ENCODE data around the gene PLEKHM3. TPM values are rescaled to one million over a fixed set of nuclear protein-coding genes. Genes with fewer than 3 reads are reported as not detected.

The PLEKHM3 gene
- total and polyA plus RNA-seq, 2 experiments from 2014 or later = 3.9 to 8.8 TPM

DNA sequence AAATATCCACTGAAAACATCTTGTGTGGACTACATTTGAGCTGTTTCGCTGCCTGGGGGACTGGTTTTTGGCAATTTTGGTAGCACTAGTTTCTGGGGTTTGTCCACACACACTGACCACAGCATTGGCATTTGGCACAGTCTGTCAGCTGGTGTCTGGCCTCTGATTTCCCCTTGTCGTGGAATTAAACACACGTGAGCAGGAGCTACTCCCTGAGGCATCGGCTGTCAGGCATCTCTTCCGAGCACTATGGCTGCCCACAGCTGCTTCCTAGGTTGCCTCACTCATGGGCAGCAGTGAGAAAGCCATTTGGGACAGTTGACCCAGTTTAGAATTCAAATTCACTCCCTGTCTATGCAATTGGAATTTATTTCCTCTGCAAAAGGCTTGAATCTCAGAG, 208.8 kb downstream of the PLEKHM3 start:
- no peak for ATAC-seq
- Mint-ChIP-seq H3K4me3 (no peak overlapping the region), H3K4me1 (peaks cover 30% of the 10 kb centered on the region), H3K27ac (no peak overlapping the region), H3K9me3 (no peaks in the 10 kb centered on the region; the same call in 2 of the 3 replicates), H3K27me3 (ENCODE audit: insufficient read depth, low read depth, poor library complexity) (peaks cover 8% of the 10 kb centered on the region), H3K36me3 (ENCODE audit: low read depth) (no peaks in the 10 kb centered on the region)
- TF ChIP-seq JUNB (IDR thresholded peaks at IDR 0.05; ENCODE audit: unreplicated experiment) (no peak), EZH2 (IDR thresholded peaks at IDR 0.05; ENCODE audit: low read depth, unreplicated experiment) (no peak), ZNF114 (CRISPR knock-in tag; IDR thresholded peaks at IDR 0.05) (no peak), POLR2AphosphoS5 (IDR thresholded peaks at IDR 0.05; ENCODE audit: low read depth) (no peak), ZNF331 (CRISPR knock-in tag; IDR thresholded peaks at IDR 0.05; ENCODE audit: low read depth) (no peak), STAT1 (IDR thresholded peaks at IDR 0.05; ENCODE audit: unreplicated experiment) (no peak), CREB1 (CRISPR knock-in tag; IDR thresholded peaks at IDR 0.05; ENCODE audit: low read depth) (no peak)
- TF ChIP-seq, protein P1, sequence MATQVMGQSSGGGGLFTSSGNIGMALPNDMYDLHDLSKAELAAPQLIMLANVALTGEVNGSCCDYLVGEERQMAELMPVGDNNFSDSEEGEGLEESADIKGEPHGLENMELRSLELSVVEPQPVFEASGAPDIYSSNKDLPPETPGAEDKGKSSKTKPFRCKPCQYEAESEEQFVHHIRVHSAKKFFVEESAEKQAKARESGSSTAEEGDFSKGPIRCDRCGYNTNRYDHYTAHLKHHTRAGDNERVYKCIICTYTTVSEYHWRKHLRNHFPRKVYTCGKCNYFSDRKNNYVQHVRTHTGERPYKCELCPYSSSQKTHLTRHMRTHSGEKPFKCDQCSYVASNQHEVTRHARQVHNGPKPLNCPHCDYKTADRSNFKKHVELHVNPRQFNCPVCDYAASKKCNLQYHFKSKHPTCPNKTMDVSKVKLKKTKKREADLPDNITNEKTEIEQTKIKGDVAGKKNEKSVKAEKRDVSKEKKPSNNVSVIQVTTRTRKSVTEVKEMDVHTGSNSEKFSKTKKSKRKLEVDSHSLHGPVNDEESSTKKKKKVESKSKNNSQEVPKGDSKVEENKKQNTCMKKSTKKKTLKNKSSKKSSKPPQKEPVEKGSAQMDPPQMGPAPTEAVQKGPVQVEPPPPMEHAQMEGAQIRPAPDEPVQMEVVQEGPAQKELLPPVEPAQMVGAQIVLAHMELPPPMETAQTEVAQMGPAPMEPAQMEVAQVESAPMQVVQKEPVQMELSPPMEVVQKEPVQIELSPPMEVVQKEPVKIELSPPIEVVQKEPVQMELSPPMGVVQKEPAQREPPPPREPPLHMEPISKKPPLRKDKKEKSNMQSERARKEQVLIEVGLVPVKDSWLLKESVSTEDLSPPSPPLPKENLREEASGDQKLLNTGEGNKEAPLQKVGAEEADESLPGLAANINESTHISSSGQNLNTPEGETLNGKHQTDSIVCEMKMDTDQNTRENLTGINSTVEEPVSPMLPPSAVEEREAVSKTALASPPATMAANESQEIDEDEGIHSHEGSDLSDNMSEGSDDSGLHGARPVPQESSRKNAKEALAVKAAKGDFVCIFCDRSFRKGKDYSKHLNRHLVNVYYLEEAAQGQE (IDR thresholded peaks at IDR 0.05; ENCODE audit: unreplicated experiment) = no peak
- TF ChIP-seq, protein P2, sequence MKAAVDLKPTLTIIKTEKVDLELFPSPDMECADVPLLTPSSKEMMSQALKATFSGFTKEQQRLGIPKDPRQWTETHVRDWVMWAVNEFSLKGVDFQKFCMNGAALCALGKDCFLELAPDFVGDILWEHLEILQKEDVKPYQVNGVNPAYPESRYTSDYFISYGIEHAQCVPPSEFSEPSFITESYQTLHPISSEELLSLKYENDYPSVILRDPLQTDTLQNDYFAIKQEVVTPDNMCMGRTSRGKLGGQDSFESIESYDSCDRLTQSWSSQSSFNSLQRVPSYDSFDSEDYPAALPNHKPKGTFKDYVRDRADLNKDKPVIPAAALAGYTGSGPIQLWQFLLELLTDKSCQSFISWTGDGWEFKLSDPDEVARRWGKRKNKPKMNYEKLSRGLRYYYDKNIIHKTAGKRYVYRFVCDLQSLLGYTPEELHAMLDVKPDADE (IDR thresholded peaks at IDR 0.05) = no peak
- no peak overlapping the region for H2AFZ ChIP-seq
- no peak overlapping the region for H3K4me2 ChIP-seq
- DNase-seq (ENCODE audit: low spot score) = no peak
- H3K27ac ChIP-seq (ENCODE audit: low read depth) = no peak overlapping the region
- H3K79me2 ChIP-seq (replicated peaks; ENCODE audit: insufficient read depth) = no peaks in the 10 kb centered on the region
- no peaks in the 10 kb centered on the region for H3K27me3 ChIP-seq (ENCODE audit: insufficient read depth)
- no peaks in the 10 kb centered on the region for H3K36me3 ChIP-seq (ENCODE audit: insufficient read depth)
- H4K20me1 ChIP-seq (replicated peaks; ENCODE audit: insufficient read depth) = no peaks in the 10 kb centered on the region
- peaks cover 13% of the 10 kb centered on the region for H3F3A ChIP-seq (replicated peaks; ENCODE audit: low read depth)
- no peaks in the 10 kb centered on the region for H3K9me2 ChIP-seq (ENCODE audit: insufficient read depth)
- no peak overlapping the region for H3K4me3 ChIP-seq
- H3K4me1 ChIP-seq (ENCODE audit: insufficient read depth) = peaks cover 28% of the 10 kb centered on the region

DNA sequence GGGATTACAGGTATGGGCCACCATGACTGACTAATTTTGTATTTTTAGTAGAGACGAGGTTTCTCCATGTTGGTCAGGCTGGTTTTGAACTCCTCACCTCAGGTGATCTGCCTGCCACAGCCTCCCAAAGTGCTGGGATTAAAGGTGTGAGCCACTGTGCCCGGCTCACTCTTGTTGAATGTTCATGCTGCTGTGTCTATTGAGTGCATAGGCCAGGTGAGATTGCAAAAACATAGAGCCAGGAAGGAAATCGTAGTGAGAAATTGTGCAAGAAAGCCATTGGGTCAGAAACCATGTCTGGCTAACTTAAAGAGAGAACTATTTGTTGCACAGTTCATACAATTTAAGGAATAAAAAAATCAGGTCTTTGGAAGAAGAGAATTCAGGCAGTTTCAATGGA, 210.1 kb downstream of the PLEKHM3 start:
- Histone ChIP-seq H3K27ac (ENCODE audit: low read depth) (no peak overlapping the region), H3K9me2 (ENCODE audit: insufficient read depth) (no peaks in the 10 kb centered on the region), H3K4me3 (no peak overlapping the region), H4K20me1 (replicated peaks; ENCODE audit: insufficient read depth) (no peaks in the 10 kb centered on the region), H3F3A (replicated peaks; ENCODE audit: low read depth) (peaks cover 18% of the 10 kb centered on the region), H3K4me1 (ENCODE audit: insufficient read depth) (peaks cover 35% of the 10 kb centered on the region), H3K4me2 (no peak overlapping the region), H3K27me3 (ENCODE audit: insufficient read depth) (no peaks in the 10 kb centered on the region), H3K36me3 (ENCODE audit: insufficient read depth) (no peaks in the 10 kb centered on the region), H3K79me2 (replicated peaks; ENCODE audit: insufficient read depth) (no peaks in the 10 kb centered on the region), H2AFZ (no peak overlapping the region)
- TF ChIP-seq ZNF114 (CRISPR knock-in tag; IDR thresholded peaks at IDR 0.05) = no peak
- TF ChIP-seq, protein P3, sequence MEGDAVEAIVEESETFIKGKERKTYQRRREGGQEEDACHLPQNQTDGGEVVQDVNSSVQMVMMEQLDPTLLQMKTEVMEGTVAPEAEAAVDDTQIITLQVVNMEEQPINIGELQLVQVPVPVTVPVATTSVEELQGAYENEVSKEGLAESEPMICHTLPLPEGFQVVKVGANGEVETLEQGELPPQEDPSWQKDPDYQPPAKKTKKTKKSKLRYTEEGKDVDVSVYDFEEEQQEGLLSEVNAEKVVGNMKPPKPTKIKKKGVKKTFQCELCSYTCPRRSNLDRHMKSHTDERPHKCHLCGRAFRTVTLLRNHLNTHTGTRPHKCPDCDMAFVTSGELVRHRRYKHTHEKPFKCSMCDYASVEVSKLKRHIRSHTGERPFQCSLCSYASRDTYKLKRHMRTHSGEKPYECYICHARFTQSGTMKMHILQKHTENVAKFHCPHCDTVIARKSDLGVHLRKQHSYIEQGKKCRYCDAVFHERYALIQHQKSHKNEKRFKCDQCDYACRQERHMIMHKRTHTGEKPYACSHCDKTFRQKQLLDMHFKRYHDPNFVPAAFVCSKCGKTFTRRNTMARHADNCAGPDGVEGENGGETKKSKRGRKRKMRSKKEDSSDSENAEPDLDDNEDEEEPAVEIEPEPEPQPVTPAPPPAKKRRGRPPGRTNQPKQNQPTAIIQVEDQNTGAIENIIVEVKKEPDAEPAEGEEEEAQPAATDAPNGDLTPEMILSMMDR (conservative IDR thresholded peaks at IDR 0.05; ENCODE audit: low read depth in 2 of 2) = no peak
- peaks cover 43% of the 10 kb centered on the region for H3K4me1 Mint-ChIP-seq
- no peaks in the 10 kb centered on the region; the same call in 2 of the 3 replicates for H3K9me3 Mint-ChIP-seq
- H3K27ac Mint-ChIP-seq = no peak overlapping the region
- H3K4me3 Mint-ChIP-seq = no peak overlapping the region
- H3K27me3 Mint-ChIP-seq (ENCODE audit: insufficient read depth, low read depth, poor library complexity) = peaks cover 10% of the 10 kb centered on the region
- H3K36me3 Mint-ChIP-seq (ENCODE audit: low read depth) = no peaks in the 10 kb centered on the region
- ATAC-seq = no peak
- DNase-seq (ENCODE audit: low spot score) = no peak

Measured in GM23338 (cell line).